Measurements from ENCODE around the gene VPS29.

Gene VPS29

DNA sequence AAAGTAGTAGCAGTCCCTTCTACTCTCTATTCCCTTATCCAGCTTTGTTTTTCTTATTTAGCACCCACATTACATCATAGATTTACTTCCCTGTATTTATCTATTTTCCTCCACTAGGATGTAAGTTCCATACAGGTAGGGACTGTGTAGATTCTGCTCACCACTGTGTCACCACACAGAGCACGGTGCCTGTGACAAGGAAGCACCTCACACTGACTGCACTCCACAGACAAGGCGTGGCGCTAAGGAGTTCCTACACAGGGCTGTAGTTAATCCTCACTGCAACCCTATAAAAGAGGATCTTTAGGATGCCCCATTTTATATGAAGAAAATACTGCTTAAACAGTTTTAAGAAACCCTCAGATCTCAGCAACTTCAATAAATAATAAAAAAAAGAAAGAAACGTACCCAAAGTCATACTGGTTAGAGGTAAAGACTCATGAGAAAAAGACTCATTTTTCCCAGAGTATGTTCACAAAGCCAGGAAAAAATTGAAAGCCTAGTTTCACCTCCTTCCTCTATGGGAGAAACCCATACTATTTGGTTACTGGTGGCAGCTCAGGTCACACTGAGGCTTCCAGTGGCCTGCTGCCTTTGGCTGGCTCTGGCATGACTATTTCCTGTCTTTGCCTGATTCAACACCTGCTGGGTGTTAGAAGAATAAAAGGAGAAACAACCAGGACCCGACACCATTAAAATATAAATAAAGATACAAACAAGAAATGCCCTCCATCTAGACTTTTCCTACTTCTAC, 37.1 kb upstream of the VPS29 start:
- Mint-ChIP-seq H3K4me1 (peaks cover 27% of the 10 kb centered on the region), H3K9me3 (no peaks in the 10 kb centered on the region), H3K27ac (peak overlapping the region in 1 of 3 experiments; percentile 6), H3K27me3 (ENCODE audit: low read depth) (no peaks in the 10 kb centered on the region), H3K36me3 (ENCODE audit: low read depth) (peaks cover 39% of the 10 kb centered on the region), H3K4me3 (no peak overlapping the region)
- TF ChIP-seq, protein P1, sequence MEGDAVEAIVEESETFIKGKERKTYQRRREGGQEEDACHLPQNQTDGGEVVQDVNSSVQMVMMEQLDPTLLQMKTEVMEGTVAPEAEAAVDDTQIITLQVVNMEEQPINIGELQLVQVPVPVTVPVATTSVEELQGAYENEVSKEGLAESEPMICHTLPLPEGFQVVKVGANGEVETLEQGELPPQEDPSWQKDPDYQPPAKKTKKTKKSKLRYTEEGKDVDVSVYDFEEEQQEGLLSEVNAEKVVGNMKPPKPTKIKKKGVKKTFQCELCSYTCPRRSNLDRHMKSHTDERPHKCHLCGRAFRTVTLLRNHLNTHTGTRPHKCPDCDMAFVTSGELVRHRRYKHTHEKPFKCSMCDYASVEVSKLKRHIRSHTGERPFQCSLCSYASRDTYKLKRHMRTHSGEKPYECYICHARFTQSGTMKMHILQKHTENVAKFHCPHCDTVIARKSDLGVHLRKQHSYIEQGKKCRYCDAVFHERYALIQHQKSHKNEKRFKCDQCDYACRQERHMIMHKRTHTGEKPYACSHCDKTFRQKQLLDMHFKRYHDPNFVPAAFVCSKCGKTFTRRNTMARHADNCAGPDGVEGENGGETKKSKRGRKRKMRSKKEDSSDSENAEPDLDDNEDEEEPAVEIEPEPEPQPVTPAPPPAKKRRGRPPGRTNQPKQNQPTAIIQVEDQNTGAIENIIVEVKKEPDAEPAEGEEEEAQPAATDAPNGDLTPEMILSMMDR (IDR thresholded peaks at IDR 0.05; ENCODE audit: unreplicated experiment in 3 of 3), result no peak

- H3K27ac Mint-ChIP-seq, result peak overlapping the region in 1 of 3 experiments; percentile 52
- H3K4me3 Mint-ChIP-seq, result no peak overlapping the region
- no peaks in the 10 kb centered on the region for H3K27me3 Mint-ChIP-seq (ENCODE audit: low read depth)
- TF ChIP-seq, protein P1 (IDR thresholded peaks at IDR 0.05; ENCODE audit: unreplicated experiment in 3 of 3), result no peak
- H3K9me3 Mint-ChIP-seq, result no peaks in the 10 kb centered on the region
- H3K36me3 Mint-ChIP-seq (ENCODE audit: low read depth), result peaks cover 32% of the 10 kb centered on the region
- H3K4me1 Mint-ChIP-seq, result peaks cover 16% of the 10 kb centered on the region
Measured at GRCh38 chr12:110537605-110538409, 35.9 kb upstream of the VPS29 start.

DNA sequence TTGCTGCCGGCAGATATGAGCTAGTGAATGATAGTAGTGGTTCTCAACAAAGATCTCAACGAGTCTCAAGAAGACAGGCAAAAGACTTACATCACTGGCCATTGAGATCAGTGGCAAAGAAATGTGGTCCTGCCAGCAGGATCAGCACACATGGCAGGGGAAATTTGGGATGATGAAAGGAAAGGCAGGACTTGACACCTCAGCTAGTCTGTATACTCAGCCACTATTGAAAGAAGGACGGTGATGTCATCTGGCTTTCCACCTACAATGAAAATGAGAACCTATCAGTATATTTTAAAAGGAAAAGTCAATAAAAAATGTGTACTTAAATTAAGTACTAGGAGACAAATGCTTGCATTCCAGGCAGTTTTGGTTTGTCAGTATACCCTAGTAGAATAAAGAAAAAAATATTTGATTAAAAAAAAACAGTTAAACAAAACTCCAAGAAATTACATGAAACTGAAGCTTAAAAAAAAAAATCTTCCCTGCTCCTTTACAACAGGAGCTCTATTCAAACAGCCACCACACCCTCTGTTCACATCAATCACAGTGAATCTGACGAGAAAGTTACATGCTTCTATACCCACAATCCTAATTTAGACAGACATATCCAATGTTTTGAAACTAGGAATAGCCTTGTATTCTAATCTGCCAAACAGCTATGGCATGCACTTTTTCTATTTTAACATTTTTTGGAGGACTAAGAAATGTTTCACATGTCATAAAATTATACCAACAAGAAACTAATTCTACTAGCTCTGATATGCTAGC, 35.1 kb upstream of the VPS29 start:
- no peaks in the 10 kb centered on the region for H3K27me3 Mint-ChIP-seq (ENCODE audit: low read depth)
- no peaks in the 10 kb centered on the region for H3K9me3 Mint-ChIP-seq
- TF ChIP-seq, protein P1 (IDR thresholded peaks at IDR 0.05; ENCODE audit: unreplicated experiment in 3 of 3), result no peak
- no peak overlapping the region for H3K4me3 Mint-ChIP-seq
- H3K4me1 Mint-ChIP-seq, result peaks cover 15% of the 10 kb centered on the region
- H3K36me3 Mint-ChIP-seq (ENCODE audit: low read depth), result peaks cover 30% of the 10 kb centered on the region
- peak overlapping the region in 1 of 3 experiments; percentile 52 for H3K27ac Mint-ChIP-seq

DNA sequence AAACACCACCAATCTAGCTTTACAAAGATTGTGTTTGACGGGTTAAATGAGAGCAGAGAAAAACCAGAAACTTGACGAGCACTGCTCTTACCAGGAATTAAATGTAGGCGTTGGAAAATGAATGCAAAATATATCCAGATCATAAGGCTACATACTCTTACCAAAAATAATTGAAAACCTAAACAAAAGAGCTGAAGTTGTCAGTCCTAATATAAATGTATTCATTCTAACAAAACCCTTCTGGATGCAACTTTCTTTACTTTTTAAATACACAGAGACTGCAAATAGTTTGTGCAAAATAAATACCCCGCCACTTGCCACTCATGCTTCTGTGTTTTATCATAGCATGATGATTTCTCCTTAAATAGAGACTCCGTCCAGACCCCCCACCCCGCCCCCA, 32.9 kb upstream of the VPS29 start:
- Mint-ChIP-seq H3K4me1 (peaks cover 22% of the 10 kb centered on the region), H3K9me3 (no peaks in the 10 kb centered on the region), H3K36me3 (ENCODE audit: low read depth) (peaks cover 32% of the 10 kb centered on the region), H3K27me3 (ENCODE audit: low read depth) (no peaks in the 10 kb centered on the region), H3K4me3 (no peak overlapping the region), H3K27ac (no peak overlapping the region)
- TF ChIP-seq, protein P1 (IDR thresholded peaks at IDR 0.05; ENCODE audit: unreplicated experiment in 3 of 3), result no peak

- Mint-ChIP-seq H3K36me3 (ENCODE audit: low read depth) (peaks cover 32% of the 10 kb centered on the region), H3K4me3 (no peak overlapping the region), H3K4me1 (peaks cover 17% of the 10 kb centered on the region), H3K27me3 (ENCODE audit: low read depth) (peaks cover 3% of the 10 kb centered on the region), H3K9me3 (no peaks in the 10 kb centered on the region), H3K27ac (no peak overlapping the region)
- TF ChIP-seq, protein P1 (IDR thresholded peaks at IDR 0.05; ENCODE audit: unreplicated experiment in 3 of 3), result no peak
Measured at GRCh38 chr12:110533607-110534006, 31.7 kb upstream of the VPS29 start.
